Brain pericyte (primary cell): ENCODE measurements around the gene ADAMTS17.
A peak's percentile ranks its signal among the peaks of the same experiment; 100 is the strongest.

Source experiments
- DNase-seq: peaks from one replicate; pipeline ENCODE4 v3.0.0-alpha.2; 2012; ENCODE audit warnings: low read depth, low spot score

Gene ADAMTS17

DNA sequence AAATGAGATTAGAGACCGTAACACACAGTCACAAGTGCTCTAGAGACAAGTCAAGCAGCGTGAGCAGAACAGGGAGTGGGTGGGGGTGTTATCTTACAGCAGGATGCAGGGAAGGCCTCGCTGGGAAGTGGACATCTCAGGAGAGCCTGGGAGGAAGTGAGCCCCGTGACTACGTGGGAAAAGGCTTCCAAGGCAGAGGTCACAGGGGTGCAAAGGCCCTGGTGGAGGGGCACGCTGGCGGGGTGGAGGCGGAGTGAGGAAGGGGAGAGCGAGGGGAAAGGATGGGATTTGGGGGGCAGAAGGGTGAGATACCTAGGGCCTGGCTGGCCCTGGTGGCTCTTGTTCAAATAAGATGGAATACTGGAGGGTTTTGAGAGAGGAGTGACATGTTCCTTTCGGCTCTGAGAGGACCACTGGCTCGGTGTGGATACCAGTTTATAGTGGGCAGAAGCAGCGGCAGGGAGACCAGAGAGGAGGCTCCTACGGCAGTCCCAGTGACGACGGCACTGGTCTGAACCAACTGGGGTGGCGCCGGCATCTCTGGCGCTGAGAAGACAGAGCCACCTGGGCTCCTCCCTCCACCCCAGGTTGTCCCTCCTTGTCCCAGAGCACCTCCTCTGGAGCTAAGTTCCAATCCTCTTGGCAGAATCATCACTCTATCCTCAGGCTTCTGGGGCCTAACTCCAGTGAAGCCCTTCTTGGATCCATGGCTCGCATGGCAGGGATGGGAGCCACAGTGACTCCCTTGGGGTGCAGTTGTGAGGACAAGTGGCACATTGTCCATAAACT, 342.3 kb downstream of the ADAMTS17 start:
- DNase-seq = no peak

DNA sequence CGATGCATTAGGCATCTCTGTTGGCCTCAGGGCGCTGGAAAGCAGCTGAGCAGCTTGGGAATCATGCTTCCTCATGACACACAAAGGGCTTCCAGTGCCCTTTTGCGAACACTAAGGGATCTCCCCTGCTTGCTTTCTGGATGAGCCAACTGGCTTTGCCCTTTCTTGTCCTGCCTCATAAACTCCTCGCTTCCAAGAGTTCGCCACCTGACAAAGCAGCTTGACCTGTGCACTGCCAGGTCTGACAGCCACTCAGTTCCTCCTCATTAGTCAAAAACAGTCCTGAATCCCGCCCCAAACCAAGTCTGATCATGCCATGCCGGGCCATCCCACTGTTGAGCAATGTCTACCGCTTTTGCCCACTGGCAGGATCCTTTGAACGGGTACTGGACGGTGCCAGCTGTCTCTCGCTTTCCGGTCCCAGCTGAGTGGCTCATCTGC, 343.1 kb downstream of the ADAMTS17 start:
- no peak for DNase-seq

DNA sequence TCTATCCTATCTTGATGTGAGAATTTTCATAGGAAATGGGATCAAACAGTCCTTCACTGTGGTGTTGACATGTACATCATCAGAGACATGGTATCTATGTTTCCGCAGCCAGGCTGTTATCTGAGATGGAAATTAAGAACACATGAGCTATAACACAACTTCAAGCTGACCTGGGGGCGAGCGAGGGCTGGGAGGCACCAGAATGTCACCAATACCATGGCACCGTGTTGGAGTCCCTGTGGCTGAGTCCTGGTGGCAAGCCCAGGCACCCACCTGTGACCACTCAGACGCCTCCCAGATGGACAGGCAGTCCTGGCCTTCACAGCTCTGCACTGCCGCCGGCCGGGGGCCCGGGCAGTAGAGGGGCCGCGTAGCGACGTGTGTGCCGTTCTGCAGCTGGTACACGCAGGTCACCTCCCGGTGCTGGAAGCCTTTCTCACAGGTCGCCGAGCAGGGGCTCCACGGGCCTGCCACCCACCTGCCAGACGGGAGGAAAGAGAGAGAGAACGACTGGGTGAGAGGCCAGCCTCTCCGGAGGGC, 344.6 kb downstream of the ADAMTS17 start:
- no peak for DNase-seq

DNA sequence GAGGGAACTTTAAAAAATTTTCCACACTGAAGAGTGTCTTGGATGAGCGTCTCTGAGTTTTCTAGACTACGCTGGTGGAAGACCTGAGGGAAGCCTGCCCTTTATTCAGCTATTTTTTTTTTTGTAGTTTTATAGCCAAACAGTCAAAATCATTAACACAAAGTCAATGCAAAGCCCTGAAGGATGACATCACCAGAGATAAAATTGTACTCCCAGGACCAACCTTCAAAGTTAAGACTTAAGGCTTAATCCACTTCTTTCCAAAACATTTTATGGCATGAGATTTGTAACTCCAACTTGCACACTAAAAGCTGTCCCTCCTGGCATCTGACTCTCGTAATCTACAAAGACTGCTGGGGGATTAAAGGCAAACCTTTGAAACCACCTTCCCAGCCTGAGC, 345.1 kb downstream of the ADAMTS17 start:
- DNase-seq = no peak

DNA sequence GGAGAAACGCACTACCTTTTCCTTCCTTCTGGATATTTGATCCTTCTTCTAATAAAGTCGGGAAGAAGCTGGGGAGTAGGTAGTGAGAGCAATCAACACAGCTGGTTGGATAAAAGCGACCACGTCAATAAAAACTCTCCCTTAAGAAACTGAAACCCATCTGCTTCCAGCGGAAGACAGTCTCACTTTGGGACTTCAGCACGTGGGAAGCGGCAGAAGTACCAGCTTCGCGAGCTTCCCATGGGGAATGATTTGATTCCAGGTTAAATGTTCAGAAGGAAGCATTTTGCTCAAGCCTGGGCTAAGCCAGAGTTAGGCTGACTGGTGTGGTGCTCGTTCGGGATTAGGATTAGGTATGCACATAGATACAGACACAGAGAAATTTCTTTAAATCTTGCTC, 346.2 kb downstream of the ADAMTS17 start:
- DNase-seq = no peak

DNA sequence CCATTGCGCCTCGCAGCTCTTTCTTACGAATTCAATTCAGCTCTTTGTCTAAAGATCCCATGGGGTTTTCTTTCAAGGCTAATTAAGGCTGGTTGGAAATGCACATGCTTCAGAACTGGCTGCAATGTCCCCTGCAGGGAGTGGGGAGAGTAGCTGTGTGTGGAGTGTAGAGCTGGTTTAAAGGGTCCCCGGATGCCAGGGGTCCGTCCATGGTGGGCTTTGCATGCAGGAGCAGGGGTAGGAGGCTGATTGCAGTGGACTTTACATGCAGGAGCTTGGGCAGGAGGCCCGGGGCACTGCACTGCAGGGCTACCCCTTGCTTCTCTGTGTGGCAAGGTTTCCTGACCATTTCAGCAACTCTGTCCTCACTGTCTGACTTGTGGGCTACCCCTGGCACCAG, 346.9 kb downstream of the ADAMTS17 start:
- DNase-seq = no peak

DNA sequence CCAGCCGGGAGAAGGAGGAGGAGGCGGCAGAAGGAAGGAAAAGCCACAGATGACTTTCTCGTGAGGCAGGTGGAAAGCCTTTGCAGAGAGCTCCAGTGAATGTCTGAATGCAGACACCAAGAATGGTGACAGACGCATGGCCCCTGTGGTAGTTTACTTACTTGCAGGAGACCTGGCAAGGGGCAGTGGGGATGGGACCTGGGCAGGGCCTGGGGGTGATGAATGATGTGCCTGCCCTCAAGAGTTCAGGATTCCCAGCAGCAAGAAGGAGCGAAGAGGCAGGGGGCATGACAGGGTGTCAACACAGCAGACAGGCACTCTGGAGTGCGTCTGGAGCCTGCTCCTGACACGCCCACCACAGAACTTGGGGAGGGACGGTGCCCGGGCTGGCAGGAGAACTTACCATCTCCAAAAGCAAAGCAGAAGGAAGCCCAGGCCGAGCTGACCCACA, 348.1 kb downstream of the ADAMTS17 start:
- no peak for DNase-seq

DNA sequence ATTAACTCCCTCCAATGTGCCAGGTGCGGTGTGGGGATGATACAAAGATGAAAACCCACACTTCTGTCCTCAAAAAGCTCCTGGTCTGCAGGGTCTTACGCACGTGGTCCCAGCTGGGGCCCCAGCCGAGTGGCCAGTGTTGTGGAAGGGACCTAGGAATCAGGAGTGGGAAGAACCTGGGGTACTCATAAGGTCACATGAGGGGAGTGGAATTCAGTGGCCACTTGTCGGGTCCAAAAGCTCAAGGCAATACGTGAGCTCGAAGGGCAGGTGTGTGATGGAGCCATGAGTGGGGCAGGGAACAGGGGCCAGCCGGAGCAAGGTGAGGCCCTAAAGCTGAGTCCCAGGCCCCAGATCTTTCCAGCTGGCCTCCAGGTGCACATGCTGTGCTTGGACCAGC, 348.5 kb downstream of the ADAMTS17 start:
- no peak for DNase-seq

DNA sequence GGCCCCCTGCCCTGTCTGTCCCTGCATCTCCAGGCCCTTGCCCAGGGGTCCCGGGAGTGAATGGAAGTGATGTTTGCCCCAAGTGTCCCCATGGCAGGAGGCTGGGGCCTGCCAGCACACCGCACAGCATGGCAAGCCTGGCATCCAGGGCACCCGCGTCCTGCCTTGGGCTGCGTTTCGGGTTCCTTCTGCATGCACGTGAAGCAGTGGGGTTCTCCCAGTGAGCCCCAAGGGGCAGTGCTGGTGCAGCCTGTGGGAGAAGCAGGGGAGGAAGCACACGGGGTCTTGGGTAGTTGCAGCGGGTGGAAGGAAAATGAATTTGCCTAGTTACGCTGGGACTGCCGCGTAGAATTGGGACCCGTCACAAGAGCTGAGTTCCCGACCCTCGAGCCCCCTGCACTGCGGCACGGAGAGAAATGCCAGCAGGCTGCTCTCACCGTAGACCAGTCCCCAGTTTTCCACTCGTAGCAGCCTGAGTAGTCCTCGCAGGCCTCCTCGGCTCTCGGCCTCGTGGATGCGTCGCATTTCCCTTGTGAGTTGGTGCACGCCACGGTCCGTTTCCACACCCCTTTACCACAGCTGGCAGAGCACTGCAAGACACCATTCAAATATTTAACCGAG, 349.1 kb downstream of the ADAMTS17 start:
- no peak for DNase-seq

DNA sequence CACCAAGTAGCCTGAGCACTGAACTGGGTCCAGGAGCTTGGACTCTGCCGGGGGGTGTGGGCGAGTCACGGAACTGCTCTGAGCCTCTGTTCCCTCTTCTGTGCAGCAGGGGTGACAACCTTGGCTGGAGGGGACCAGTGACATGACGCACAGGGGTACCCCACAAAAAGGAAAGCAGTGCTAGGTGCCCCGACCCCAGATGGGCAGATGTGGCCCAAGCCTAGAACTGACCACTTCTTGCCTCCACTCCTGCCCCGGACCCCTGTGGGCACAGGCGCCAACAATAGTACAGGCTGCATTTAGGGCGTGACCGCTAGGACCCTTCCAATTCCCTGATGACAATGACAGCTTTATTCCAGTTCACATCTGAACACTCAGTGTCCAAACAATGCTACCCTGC, 352.7 kb downstream of the ADAMTS17 start:
- no peak for DNase-seq

DNA sequence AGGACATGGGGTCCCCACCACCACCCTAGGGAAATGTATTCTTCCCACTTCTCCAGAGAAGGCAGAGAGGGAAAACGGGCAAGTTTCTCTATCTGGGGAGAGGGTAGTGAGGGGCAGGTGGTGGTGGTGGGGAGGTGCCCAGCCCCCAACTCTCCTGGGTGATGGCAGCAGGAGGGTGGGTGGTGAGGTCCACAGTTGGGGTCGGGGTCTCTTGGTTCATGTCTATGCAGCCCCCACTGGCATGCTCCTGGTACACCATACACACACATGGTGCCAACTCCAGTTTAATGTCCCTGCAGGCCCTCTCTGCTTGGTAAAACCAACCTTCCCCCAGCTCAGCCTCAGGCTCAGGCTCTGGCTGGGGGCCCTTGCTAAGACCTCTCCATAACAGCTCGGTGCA, 354.1 kb downstream of the ADAMTS17 start:
- no peak for DNase-seq

DNA sequence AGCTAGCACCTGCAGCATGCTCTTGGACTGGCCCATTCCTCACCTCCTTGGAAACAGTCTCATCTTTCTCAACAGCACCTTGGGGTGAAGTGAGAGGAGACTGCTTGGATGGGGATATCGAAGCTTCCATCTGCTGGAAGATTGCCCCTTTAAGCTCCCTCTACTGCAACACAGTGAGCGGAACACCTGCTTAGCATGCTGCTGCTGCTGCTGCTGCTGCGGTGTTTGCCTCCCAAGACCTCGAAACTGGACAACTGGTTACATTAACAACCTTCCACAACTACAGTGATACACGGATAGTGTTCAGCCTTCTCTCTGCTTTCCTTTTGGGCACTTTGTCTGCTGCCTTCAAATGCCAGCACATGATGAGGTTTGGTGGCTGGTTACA, 354.7 kb downstream of the ADAMTS17 start:
- DNase-seq = no peak

DNA sequence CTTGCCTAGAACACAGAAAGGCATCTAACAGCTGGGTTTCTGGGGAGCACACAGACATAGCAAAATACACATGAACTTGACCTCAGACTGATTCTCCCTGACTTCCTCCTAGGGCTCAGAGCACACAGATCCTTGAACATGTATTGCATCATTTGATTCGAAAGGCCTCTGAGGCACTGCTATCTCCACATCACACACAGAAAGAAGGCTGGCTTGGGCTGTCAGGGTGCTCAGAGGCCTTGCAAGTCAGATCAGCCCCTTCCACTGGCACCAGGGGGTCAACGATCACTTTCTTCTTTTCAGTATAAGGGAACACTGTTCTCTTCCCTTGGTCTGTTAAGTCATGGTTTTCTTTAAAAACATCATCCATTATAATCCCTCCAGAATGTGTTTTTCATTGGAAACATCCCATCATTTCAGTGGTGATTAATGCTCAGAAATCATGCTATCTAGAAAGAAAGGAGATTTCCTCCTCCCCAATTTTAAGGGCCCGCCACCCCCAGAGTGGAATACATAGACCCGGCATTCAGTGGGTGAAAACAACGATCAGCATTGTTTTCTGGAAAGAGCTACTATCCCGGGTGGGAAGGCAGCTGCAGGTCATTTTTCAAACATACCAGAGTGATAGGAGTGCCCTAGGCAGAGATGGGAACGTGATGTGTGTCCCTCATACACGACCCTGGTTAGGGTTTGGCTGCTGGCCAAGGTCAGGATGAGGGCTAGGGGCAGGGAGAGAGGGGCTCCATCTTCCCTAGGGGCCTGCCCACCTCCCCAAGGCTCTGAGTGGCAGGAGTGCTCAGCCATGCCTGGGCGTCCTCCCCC, 355.3 kb downstream of the ADAMTS17 start:
- DNase-seq = no peak

DNA sequence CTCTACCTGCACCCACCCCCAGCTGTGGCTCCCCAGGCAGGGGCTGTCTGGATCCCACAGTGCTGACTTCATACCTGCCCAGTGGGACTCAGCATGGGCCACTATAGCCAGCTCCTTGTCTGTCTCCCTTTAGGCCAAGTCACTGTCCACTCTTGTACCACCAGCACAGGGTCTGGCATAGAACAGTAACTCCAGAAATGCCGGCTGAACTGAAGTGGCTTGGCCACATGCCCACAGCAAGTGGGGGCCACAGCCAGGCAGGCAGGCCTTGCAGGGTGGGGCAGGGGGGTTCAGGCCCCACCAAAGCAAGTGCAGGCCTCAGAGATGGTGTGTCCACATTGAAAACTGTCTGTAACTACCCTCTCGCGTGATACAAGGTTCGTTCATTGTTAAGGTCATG, 355.9 kb downstream of the ADAMTS17 start:
- DNase-seq = no peak

DNA sequence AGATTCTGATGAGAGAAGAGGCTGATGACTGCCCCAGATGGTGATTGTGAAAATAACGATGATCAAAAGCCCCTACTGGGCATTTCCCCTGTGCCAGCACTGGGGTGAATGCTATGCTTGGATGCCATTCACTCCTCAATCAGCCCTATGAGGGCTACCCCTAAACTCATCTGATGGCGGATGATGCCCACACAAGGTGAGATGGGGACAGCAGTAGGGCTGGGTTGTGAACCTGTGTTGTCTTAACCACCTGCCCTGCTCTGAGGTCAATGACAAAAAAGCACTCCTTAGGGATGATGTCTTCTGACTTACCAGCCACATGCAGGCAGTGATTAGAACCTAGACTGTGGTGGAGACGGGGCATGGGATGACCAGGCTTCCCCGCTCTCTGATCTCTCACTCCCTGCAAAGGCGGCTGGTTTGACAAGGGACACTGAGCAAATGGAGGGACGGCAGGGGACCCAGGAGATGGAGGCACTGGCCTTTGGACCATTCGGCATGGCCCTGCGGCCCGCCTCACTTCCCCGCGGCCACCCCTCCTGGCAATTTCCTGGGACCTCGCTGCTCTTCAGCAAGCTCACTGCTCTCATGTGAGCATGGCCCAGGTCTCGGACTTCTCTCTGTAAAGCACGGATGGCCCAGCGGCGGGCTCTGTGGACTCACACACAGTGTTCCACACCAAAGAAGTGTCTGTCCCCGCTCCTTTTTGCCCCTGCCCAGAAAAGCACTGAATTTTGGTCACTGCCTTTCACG, 357.1 kb downstream of the ADAMTS17 start:
- no peak for DNase-seq

DNA sequence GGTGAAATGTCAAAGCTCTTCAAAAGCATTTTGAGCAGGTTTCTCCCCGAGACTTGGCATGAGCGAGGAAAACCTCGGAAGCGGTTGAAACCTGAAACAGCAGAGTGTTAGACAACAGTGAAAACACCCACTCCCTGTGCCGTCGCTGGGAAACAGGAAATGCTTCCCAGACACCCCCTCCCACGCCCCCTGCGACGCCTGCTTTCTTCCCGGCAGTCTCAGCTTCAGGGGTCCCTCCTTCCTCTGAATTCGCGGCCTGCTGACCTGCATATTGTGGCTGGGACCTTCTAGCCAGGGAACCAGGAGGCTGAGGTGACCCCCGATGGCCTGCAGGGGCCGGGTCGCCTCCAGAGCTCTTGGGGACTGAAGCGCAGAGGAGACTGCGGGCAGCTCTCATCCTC, 357.9 kb downstream of the ADAMTS17 start:
- DNase-seq = no peak

DNA sequence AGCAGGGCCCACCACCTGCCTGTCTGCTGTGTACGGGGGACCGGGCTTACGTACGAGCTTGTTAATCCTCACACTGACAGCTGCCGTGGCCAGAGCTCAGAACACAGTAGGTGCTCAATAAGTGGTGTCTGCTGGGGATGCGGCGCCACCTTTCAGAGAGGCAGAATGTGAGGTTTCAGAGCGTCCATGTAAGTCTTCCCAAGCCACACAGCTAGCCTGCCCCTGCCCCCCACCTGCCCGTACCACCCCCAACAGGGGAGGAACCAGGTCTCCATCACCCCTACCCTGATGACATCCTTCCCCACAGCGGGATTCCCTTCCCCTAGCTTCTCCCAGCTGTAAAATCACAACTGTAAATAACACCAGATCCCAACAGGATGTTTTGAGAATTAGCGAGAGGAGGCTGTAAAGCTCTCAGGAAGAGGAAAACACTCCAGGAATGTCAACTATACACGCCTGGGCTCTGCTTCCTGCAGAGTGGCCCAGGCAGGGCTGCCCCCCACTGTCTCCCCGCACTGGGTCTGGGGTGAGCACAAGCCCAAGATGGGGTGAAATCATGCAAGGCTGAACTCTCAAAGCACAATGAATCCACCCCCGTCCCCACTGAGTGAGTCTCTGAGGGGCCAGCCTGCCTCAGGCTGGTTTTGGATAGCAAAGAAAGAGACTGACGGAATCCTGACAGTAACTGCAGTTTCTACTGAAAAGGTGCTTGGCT, 358.4 kb downstream of the ADAMTS17 start:
- peak; percentile 49 for DNase-seq

DNA sequence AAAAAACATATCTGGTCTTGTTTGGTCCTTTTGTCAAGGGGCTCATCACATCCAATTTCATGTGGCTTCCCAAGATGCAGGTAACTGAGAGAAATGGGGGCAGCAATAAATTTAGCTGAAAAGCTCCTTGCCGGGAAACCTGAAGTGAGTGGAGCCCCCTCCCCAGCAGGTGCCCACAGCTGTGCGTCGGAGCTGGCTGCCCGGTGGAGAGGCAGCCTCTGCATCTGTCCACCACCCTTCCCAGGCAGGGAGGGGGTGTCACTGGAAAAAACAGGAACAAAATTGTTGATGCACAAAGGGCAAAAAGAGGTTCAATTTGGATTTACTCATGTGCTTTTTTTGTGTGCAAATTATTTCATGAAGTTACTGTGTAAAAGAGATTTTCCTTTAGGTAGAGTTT, 359.1 kb downstream of the ADAMTS17 start:
- DNase-seq = no peak

DNA sequence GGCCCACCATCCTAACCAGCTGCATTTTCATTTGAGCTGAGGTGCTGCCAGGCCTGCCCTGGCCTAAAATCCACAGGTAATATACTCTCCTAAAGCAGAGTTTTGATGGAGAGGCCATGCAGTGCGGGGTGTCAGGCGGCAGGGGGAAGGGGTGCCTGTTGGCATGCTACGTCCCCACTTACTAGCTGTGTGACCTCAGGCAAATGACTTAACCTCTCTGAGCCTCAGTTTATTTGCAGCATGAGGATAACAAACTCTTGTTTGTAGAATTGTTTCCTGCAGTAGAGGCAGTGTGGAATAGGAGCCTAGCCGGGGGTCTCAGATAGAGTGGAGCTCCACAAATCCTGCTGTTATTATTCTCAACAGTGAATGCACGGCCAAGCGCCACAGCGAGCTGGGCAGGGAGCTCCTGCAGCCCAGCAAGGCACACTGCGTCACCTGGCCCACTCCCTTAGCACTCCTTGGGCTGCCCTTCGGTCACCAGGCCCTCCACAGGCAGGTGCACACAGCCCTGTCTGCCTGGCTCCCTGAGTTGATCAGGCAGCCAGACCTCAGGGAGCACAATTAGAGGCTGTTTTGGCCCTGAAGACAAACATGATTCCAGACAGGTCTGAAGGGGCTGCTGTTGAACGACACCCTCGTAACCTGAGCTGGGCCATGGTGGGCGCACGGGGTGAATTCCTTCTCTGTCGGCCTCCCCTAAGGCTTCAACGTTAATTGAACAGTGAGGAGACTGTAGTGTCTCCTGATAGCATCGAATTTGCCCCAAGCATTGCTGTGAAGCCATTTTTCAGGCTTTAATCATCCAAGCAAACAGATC, 359.7 kb downstream of the ADAMTS17 start:
- DNase-seq = no peak

DNA sequence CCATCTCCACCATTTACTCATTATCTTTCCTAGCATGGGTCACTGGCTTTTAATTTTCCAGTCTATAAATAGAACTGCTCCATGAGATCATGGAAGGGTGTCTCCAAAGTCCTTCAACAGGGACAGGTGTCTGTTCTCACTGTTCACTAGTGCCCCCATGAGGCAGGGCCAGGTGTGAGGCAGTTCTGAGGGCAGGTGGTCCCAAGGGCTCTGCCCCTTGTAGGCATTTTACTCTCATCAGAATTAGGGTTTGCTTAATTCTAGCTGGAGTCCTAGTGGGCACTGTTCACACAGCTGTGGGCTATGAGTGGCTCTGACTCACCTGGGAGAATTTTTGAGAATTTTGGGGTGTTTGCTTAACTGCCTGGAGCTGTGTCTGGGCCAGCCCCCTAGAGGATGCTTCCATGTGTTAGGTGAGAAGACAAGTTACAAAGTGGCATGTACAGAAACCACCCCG, 360.6 kb downstream of the ADAMTS17 start:
- no peak for DNase-seq
